SU-DHL-6 (cell line): Measurements from ENCODE around the gene CCDC194.

Source experiments
- CTCF ChIP-seq: fragments of 200-600 bp; sonication (generic); IDR thresholded peaks from one replicate; pipeline ENCODE4 v1.5.1; 2017; ENCODE audit warnings: antibody characterized with exemption, mild to moderate bottlenecking, low read length, moderate library complexity; ENCODE audit not compliant: insufficient read depth, poor library complexity, severe bottlenecking
- EZH2phosphoT487 ChIP-seq: fragments of 200-600 bp; sonication (generic), shearing (Covaris generic); conservative IDR thresholded peaks from 2 replicates; pipeline ENCODE4 v1.6.1; 2018; ENCODE audit warnings: mild to moderate bottlenecking, antibody characterized with exemption, low read length, moderate library complexity, mixed read lengths

- TF ChIP-seq CTCF = no peak
- no peak for TF ChIP-seq EZH2phosphoT487
These were observed 17.8 kb upstream of the CCDC194 start for GRCh38 chr19:17411801-17412200.
